Peyer's patch (tissue), 4 donors: ENCODE data around the gene PRR5L.

Experiments
- CTCF ChIP-seq, 6 experiments: fragments of 450-650 bp in 4 of 6; fragments of 200-600 bp in 2 of 6; sonication (generic) in 1 of 6; IDR thresholded peaks; one replicate each; pipeline ENCODE4 v1.5.1; 2017 to 2019; ENCODE audit warnings: antibody characterized with exemption in 6 of 6, mild to moderate bottlenecking in 3 of 6, moderate library complexity in 1 of 6
- POLR2A ChIP-seq, 2 donors: fragments of 450-650 bp; IDR thresholded peaks; one replicate each; pipeline ENCODE4 v1.5.1; 2017; ENCODE audit warnings: antibody characterized with exemption in 2 of 2, mild to moderate bottlenecking in 2 of 2, moderate library complexity in 2 of 2

DNA sequence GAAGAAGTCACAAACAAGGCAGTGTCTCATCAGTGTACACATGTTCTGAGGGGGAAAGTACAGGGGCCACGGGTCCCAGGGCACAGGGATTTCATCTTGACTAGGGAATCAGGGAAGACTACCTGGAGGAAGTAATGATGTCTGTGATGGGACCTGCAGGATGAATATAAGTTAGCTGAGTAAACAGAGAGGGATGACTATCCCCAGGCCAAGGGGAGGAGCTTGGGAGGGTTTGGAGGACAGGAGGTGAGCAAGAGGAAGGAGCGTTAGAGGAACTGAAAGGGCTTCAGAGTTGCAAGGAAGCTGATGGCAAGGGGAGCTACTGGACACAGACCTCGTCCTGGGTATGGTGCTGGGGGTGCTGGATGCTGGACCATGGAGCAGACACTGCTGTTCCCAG is 157.6 kb downstream of the PRR5L start:
- TF ChIP-seq CTCF (IDR thresholded peaks at IDR 0.05) (no peak), POLR2A (IDR thresholded peaks at IDR 0.05) (no peak)
